Stimulated activated CD8-positive, alpha-beta memory T cell treated with anti-CD3 and anti-CD28 coated beads, Interleukin-15, amount 100 ng/mL, for 48 hours (primary cell): ENCODE results near the gene NT5M.

Experiments
- DNase-seq, 2 donors: peaks; one replicate each; pipeline ENCODE4 v3.0.0-alpha.2; 2020; ENCODE audit warnings: low read depth in 2 of 2

Gene NT5M

DNA sequence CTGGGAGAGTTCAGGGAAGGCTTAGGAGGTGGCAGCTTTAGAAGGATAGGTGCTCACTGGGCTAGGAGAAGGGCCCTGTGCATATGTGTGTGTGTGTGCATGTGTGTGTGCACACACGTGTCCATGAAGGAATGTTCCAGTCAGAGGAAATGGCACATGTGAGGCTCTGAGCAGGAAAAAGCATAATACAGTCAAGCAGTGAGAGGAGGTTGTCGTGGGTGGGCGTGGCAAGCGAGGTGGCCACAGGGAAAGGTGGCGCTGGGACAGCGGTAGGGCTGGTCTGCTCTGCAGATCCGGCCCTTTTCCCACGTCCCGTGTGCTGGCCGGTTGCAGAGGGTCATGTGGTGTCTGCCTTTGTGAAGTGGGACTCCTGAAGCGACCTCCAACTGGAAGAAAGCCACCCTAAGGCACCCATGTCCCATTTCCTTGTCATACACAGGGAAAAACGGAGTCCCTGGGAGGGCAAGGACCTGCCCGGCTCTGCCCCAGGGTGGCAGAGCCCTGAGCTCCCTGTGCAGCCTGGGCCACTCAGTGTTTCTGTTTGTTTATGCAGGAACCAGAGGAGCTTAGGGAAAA, 40.1 kb downstream of the NT5M start:
- DNase-seq: no peak

DNA sequence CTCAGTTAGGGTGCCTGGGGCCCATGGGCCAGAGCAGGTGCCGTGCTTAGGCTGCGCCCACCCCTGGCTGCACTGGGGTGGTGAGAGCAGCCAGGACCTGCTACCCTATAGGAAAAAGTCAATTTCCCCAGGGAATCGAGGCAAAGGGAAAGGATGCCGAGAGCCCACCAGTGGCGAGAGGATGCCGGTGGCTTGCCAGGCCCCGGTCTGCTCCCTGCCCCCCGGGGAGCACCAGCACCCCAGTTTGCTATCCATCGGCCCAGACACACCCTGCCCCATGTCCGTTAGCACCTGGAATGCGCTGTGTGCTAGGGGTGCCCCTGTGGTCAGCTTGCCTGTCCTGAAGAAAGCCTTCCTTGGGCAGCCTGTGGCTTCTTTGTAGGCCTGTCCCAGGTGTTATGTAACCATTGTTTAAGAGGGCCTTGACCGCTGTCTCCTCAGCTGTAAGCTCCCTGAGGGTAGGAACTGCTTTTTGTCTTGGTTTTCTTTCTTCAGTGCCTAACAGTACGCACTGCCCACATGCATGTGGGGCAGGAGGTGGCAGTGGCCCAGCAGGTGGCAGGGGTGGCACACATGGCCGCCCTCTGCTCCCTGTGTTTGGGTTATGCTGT, 40.8 kb downstream of the NT5M start:
- no peak for DNase-seq

DNA sequence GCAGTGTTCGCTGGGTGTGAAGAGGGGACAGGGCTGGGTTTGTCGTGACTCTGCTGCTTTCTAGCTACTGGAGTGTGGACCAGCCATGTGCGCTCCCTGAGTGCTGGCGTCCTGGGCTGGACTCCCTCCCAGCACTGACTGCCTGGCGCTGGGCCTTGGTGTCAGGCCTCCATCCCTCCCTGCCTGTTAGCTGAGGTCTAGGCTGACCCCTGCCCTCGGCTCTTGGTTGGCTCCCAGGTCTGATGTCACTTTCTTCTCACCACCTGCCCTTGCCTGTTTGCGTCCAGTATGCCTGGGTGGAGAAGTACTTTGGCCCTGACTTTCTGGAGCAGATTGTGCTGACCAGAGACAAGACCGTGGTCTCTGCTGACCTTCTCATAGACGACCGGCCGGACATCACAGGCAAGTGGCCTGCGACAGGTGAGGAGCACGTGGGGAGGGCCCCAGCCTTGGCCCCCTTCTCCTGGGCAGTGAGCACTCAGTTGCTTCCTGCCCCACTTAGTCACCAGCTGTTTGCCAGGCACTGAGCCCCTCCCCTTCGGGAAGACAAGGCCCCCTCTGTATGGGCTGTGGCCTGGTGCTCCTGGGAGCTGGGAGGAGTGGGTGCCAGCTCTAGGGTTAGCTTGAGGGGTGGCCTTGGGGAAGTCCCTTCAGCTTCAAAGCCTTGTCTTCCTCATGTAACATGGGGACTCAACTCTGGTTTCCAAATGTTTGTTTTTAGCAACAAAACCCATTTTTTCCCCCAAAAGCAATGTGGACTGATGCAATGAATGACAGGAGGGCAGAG, 41.5 kb downstream of the NT5M start:
- no peak for DNase-seq

DNA sequence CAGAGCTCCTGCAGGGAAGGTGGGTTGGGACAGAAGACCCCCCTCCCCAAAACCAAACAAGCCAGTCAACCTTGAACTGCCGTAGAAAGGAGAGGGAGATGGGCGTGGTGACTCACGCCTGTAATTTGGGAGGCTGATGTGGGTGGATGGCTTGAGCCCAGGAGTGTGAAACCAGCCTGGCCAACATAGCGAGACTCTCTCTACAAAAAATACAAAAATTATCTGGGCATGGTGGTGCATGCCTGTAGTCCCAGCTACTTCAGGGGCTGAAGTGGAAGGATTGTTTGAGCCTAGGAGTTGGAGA, 42.1 kb downstream of the NT5M start:
- no peak for DNase-seq

DNA sequence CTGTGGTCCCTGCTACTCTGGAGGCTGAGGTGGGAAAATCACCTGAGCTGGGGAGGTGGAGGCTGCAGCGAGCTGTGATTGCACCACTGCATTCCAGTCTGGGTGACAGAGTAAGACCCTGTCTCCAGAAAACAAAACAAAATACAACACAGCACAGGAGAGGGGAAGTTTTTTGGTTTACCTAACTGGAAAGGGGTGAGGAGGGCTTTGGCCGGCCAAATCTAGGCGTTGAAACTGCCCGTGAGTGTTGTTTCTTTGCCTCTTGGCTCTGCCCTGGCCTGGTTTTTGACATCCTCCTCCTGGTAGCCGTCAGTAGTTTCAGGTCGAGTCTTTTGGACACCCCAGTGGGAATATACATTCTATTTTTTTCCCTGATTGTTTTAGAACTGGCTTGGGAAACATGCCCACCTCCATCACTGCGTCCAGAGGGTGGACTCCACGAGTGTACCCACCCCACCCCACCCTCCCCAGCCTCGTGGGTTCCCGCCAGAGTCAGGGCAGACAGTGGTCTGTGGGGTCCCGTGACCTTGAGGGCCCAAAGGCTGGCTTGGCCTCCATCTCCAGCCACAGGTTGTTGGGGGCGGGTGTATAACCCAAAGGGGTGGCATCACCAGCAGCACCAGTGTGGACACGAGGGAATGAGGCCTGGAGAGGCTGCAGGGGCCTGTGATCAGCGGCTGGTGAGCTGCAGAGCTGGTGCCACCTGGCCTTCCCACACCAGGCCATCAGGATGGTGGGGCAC, 42.7 kb downstream of the NT5M start:
- no peak for DNase-seq

DNA sequence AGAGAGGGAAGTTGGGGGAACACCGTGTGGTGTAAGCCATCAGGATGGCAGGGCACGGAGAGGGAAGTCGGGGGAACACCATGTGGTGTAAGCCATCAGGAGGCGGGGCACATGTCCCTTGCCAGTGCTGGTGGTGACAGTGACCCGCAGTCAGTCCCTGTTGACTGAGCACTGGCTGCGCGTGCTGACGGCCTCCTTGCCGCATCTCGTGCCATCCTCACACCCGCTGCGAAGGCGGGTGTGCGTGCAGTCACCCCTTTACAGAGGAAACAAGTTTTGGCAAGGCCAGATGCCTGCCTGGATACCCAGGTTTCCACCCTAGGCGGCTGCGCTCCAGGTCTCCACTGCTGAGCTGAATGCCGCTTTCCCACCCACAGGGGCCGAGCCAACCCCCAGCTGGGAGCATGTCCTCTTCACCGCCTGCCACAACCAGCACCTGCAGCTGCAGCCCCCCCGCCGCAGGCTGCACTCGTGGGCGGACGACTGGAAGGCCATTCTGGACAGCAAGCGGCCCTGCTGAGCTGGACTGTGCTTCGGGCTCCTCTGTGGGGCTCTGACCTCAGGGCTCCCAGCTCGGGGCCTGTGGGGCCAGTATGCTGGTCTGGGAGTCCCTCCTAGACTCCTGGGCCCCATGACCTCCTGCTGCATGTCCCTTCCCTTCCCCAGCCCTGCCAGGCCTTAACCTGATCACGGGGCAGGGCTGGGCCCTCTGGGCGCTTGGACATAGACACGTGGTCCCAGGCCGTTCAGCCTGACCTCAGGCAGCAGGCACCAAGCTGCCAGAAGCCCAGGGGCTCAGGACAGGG, 43.5 kb downstream of the NT5M start:
- no peak for DNase-seq

DNA sequence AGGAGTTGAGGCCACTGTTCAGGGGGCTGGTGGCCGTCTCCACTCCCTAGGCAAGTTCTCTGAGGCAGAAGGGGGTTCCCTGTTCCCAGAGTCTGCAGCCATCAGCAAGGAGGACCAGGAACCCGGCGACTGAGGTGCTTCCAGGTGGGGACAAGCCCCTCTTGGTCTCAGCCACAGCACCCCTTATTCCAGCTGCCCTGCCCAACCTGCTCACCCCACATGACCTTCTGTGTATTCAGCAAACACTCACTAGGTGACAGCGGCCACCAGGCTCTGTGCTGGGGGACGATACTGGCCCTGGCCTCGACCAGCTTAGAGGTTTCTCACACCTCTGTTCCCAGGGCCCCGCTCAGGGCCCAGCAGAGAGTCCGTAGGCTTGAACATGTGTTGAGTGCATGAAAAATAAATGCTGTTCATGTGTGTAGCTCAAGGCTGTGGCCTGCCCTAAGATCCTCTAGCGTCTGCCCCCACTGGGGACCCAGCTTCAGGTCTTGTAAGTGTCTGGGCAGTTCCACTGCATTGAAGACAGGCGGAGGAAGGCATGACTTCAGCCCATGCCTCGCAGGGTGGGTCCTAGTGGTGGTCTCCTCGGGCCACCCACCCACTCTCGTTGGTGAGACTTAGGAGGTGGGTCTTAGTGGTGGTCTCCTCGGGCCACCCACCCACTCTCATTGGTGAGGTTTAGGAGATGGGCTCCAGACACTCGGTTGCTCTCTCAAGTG, 44.2 kb downstream of the NT5M start:
- DNase-seq: no peak

DNA sequence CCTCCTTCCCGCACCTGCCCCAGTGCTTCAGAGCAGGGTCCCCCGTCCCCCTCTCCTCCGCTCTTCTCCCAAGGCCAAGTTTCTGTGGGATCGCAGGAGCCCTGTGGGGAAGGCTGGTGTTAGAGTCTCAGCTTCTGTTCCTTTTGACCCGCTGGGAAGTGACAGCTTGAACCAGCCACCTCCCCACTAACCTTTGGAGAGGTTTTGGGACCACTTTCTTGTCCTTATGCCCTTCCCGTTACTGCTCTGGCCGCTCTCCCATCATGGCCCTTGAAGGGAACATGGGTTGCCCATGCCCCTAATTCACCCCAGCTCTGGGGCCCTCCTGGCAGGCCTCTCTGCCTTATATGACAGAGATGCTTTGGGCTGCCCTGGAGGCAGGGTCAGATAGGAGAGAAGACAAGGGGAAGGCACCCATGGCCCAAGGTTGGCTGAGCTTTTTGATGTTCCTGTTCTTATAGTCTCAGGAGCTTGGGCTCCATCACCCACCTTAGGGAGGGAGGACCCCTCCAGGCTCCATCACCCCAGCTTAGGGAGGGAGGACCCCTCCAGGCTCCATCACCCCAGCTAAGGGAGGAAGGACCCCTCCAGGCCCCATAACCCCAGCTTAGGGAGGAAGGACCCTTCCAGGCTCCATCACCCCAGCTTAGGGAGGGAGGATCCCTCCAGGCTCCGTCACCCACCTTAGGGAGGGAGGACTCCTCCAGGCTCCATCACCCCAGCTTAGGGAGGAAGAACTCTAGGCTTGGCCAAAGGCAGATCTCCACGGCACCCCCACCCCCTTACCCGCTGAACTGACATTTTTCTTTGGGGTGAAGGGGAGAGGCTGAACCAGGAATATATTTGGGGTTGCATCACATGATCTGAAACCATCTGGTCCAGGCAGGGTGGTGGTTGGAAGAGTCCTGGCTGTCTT, 45.0 kb downstream of the NT5M start:
- DNase-seq: no peak

DNA sequence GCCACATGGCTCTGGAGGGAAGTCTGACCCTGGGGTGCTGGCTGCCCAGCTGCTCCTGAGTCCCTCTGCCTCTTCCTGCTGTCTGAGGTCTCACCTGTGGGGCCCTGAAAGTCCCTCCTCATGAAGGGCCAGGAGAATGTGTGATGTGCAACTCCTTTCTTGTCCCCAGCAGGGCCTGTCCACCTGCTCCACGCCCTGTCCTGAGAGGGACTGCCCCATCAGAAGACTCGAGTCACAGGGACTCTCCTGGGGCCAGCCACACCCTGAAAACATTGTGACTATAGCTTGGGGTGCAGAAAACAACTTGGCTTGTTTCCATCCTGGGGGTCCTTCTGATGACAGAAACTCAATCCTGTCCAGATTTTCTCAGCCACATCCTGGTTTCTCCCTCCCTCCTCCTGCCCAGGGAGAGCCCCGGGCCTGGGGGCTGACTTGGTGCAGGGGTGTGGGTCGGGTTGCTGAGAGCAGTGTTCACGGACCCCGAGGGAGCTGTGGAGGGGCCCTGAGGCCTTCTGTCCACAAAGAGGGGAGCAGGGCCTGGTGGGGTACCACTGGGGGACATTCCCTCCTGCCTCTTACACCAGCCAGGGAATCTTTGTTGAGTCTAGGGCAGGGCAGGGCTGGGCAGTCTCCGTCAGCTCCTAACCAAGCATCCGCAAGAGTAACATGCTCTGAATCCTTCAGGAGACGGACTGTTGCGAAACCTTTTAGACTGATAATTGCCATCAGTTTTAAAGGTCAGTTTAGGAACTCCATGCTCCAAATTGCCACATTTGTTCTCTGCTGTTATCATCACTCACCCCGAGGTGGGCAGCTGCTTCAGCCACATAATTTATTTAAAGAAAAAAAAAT, 45.9 kb downstream of the NT5M start:
- no peak for DNase-seq

DNA sequence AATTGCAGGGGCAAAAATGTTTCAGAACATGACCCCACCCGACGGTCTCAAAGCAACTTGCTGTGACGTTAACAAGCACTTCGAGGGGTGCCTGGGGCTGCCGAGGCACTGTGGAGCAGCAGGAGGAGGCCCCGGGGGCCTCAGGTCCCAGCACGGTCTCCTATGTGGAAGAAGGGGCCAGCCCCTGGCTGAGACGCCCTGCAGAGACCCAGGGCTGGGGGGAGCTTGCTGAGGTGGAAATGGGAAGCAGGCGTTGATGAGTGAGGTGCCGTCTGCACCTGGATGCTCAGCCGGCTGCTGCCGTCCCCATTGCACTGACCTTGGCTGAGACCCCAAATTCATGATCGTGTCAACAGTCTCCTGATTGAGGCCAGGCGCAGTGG, 46.5 kb downstream of the NT5M start:
- no peak for DNase-seq

DNA sequence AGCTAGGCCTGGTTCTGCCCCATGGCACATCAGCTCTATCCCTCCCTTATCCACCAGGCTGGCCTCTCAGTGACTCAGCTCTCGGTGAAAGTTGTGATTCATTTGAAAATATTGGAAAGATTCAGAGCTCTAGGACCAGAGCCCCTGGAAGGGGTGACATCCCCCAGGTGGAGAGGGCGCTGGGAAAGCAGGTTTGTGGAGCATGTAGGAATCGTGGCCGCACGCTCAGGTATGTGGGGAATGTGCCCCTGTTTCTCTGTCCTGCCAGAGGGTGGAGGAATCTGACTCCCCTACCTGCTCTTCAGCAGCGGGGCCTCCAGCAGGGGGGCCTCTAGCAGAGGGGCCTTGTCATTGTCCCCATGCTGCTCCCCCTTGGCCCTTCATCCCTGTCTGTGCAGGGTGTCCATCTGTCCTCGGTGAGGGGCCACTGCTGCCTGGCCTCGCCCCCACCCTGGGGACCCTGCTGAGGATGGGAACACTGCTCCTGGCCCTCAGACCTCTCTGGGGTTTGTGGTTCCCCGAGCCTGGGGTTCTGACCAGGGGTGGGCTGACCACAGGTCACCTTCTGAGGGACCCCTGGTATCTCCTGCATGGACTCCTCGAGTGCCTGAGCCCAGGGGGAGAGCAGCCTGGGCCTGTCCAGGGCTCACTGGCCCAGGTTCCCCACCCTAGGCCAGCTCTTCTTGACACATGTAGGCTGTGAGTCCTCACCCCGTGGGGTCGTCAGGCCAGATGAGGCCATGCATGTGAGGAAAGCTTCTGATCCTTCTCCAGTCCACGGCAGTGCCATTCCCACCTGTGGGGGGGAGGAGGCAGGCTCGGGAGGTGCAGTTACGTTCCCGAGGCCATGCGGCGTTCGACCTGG, 47.5 kb downstream of the NT5M start:
- no peak for DNase-seq

DNA sequence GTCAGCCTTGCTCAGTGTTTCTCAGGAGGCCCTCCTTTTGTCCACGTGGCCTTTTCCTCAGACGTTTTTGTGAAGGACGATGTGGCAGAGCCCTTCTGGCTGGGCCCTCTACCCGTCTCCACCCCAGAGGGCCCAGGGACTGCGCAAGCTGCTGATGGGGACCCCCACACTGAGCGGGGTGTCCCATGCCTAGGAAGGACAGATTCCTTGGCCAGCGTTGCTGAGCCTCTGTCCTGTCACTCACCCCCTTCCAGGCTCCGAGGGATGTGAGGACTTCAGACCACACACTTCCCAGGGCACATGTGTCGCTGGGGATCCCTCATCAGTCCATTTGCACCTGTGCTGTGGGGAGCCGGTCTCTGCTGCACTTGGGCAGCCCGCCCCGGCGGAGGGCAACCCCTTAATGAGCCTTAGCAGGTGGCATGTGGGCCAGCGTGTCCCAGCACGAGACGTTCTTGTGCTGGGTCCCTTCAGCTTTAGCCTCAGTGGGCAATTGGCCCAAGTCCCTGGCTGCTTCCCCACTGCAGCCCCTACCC, 48.3 kb downstream of the NT5M start:
- no peak for DNase-seq

DNA sequence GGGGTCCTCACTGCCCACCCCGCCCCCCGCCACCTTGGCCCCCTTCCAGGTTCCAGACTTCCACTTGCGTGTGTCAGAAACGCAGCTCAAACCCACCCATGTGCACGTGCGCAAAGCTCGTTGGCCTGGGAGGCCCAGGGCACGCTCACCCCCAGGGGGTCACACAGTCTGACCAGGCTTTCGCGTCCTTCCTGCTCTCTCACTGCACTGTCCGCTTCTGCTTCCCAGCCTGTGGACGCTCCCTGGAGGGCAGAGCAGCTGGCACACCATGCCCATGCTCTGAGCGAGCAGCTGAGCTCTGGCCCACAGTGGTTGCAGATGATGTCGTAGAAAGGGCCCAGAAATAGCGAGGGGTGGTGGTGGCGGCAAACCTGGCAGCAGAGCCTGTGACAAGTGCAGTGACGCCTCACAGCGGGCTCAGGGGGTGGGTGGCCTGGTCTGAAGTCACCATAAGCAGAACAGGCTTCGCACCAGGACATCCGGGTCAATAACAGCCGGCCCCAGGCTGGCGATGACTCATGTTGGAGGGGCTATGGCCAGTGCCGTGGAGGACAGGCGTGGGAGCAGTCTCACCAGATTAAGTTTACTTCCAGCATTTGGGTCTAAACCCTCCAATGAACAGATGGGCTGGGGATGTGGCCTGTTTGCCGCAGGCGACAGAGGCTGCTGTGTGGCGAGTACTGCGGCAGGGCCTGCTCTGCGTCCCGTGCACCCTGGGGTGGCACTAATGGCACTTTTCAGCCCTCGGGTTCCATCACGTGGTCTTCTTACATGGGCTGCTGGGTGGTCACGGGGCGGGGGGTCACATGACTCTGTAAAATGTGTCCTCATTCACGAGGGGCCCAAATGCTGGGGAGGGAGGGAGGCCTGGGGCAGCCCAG, 49.0 kb downstream of the NT5M start:
- DNase-seq: no peak

DNA sequence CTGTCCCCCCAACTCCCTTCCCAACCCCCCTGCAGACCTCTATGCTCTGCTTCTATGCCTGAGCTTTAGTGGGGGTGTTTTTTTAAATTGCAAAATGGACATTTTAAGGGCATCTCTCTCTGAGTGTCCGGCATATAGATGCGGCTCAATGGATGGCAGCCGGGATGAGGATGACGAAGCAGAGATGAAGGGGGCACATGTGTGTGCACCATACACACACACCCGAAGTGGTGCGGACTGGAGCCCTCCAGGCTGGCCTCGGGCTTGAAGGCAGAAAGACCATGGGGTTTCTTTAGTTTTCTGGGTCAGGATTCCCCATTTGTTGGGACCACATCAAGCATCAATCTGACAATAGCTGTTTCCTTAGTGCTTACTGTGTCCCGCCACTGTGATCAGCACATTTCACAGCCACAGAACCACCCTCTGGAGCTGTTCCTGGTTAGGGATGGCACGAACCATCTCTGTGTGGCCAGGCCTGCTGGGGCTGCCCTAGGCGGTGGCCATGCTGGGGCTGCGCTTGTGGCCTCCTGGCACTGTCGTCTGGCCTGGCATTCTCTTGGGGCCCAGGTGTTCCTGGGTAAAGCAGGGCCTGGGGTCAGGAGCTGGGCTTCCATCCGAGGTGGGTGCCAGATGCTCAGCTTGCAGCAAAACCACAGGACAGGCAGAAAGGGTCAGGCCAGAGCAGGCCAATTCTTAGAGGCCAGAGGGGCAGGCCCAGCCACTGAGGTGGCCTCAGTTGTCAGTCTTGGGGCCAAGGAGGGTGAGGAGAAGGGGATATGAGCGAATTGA, 49.9 kb downstream of the NT5M start:
- no peak for DNase-seq

DNA sequence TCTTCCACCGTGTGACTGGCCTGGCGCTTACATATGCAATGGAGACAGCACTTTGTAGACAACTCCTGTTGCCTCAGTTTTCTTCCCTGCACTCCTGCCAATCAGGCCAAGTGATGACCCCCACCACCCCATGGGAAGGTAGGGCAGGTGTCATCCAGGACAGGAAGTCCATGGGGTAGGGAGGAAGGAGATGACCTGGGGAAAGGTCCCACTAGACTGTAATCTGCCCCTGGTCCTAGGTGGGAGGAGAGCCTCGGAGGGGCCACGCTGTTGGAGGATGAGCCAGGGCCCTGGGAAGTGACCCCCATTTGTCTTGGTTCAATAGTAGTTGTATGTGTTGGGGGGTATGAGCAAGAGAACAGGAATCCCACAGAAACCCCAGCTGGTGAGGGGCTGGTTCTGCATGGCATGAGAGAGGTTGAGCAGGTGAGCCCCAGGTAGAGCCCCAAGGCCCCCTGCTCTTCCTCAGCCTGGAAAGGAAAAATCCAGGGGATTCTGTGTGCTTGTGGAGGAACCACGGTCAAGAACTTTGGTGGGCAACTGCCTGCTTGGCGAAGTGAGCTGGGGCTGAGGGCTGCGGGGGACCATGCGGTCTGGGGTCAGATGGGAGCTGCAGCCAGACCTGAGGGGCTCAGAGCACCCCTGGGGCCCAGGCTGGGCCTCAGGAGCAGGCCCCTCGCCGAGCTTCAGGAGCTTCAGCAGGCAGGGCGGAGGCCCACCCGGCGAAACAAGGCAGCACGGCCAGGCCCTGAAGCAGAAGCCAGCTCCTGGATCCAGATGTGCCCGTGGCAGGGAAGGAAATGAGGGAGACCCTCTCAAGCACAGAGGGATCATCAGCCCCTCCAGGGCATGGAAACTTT, 50.7 kb downstream of the NT5M start:
- no peak for DNase-seq
